ENCODE measurements around the gene SCARF2. TPM values are rescaled to one million over a fixed set of nuclear protein-coding genes. Genes with fewer than 3 reads are reported as not detected.
"Not testable (repeated sequence)": the region's sequence is repeated elsewhere in the genome, so short reads cannot be mapped to it uniquely, and the experiment has no call there.

The SCARF2 gene
- total RNA-seq, 3 donors from 2014 or later: 1.2 to 8.7 (median 3.0) TPM

- TF ChIP-seq, protein P1, sequence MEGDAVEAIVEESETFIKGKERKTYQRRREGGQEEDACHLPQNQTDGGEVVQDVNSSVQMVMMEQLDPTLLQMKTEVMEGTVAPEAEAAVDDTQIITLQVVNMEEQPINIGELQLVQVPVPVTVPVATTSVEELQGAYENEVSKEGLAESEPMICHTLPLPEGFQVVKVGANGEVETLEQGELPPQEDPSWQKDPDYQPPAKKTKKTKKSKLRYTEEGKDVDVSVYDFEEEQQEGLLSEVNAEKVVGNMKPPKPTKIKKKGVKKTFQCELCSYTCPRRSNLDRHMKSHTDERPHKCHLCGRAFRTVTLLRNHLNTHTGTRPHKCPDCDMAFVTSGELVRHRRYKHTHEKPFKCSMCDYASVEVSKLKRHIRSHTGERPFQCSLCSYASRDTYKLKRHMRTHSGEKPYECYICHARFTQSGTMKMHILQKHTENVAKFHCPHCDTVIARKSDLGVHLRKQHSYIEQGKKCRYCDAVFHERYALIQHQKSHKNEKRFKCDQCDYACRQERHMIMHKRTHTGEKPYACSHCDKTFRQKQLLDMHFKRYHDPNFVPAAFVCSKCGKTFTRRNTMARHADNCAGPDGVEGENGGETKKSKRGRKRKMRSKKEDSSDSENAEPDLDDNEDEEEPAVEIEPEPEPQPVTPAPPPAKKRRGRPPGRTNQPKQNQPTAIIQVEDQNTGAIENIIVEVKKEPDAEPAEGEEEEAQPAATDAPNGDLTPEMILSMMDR (IDR thresholded peaks at IDR 0.05): no peak
- Histone ChIP-seq H3K9me3 (no peaks in the 10 kb centered on the region), H3K4me1 (ENCODE audit: low read depth) (no peaks in the 10 kb centered on the region), H3K36me3 (ENCODE audit: low read depth) (no peaks in the 10 kb centered on the region), H3K4me3 (no peak overlapping the region)
- ATAC-seq: no peak
- intact Hi-C loops (cut with DNase I, micrococcal nuclease): no loop called here
- DNase-seq: no peak
Measured at GRCh38 chr22:20380486-20380885, 57.1 kb downstream of the SCARF2 start.

GRCh38 chr22:20378684-20379083 lies 58.9 kb downstream of the SCARF2 start:
- intact Hi-C loops (cut with DNase I, micrococcal nuclease); H3K9me3 ChIP-seq; ATAC-seq; DNase-seq; H3K4me1 ChIP-seq (ENCODE audit: low read depth); H3K36me3 ChIP-seq (ENCODE audit: low read depth); H3K4me3 ChIP-seq: not testable (repeated sequence)

DNA sequence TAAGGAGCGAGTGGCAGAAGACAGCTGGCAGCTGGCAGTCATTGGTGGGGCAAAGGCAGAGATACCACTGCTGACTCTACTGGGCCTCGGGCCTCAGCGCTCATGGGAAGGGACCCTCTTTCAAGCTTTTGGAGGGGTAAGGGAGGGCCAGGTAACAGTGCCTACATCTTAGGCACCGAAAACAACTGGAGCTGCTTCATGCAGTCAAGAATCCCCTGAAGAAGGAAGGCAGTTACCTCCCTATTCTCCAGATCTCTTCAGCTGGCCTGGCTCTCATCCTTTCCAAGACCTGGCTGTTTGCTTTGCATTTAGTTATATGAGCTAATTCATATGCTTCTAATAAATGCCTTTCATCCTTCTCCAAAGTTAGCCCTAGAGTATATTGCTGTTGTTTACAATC lies 59.5 kb downstream of the SCARF2 start:
- no peaks in the 10 kb centered on the region for H3K4me1 ChIP-seq (ENCODE audit: low read depth)
- H3K4me3 ChIP-seq: no peak overlapping the region
- TF ChIP-seq, protein P1 (IDR thresholded peaks at IDR 0.05): no peak
- no peaks in the 10 kb centered on the region for H3K9me3 ChIP-seq
- intact Hi-C loops (cut with DNase I, micrococcal nuclease): no loop called here
- no peaks in the 10 kb centered on the region for H3K36me3 ChIP-seq (ENCODE audit: low read depth)
- ATAC-seq: no peak
- no peak for DNase-seq

DNA sequence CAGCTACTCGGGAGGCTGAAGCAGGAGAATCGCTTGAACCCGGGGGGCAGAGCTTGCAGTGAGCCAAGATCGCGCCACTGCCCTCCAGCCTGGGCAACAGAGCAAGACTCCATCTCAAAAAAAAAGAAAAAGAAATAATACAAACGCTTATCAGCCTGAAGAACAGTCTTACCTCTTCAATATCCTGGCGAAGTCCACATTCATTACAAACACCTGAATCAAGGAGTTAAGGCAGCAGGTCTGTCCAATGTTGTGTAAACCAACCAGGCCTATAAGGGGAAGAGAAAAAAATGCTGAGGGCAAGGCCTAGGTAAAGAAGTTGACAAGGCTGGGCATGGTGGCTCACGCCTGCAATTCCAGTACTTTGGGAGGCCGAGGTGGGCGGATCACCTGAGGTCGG lies 60.6 kb downstream of the SCARF2 start:
- ATAC-seq; H3K9me3 ChIP-seq; H3K4me1 ChIP-seq (ENCODE audit: low read depth); intact Hi-C loops (cut with DNase I, micrococcal nuclease); H3K4me3 ChIP-seq; H3K36me3 ChIP-seq (ENCODE audit: low read depth); DNase-seq: not testable (repeated sequence)

DNA sequence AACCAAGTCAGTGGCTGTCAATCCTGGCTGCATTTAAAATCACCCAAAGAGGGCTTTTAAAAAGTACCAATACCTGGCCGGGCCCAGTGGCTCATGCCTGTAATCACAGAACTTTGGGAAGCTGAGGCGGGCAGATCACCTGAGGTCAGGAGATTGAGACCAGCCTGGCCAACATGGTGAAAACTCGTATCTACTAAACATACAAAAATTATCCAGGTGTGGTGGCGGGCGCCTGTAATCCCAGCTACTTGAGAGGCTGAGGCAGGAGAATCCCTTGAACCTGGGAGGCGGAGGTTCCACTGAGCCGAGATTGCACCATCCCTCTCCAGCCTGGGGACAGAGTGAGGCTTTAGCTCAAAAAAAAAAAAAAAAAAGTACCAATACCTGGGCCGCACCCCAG lies 61.3 kb downstream of the SCARF2 start:
- not testable (repeated sequence) for DNase-seq; H3K36me3 ChIP-seq (ENCODE audit: low read depth)

More for the DNA sequence above, 61.3 kb downstream of the SCARF2 start:
- H3K4me3 ChIP-seq; intact Hi-C loops (cut with DNase I, micrococcal nuclease); H3K4me1 ChIP-seq (ENCODE audit: low read depth); ATAC-seq; H3K9me3 ChIP-seq: not testable (repeated sequence)

Other genes starting within 250 kb of the SCARF2 start
- 1 to 10 TPM; 1.6 to 3.5 (median 2.5) TPM for gene RTN4R, start 169.5 kb downstream of the SCARF2 start, total RNA-seq
- gene DGCR6L, start 117.8 kb downstream of the SCARF2 start, total RNA-seq: 10 to 100 TPM; 24.8 to 33.9 (median 27.5) TPM
- 10 to 100 TPM in 1 of 3 donors, 1 to 10 TPM in 2; 4.2 to 14.4 (median 4.8) TPM for gene ZNF74, start 43.7 kb downstream of the SCARF2 start, total RNA-seq
- 10 to 100 TPM in 2 of 3 donors, 1 to 10 TPM in 1; 9.5 to 24.1 (median 14.7) TPM for gene KLHL22, start 58.0 kb upstream of the SCARF2 start, total RNA-seq
- 100 to 1,000 TPM in 2 of 3 donors, 10 to 100 TPM in 1; 99.9 to 125 (median 114) TPM for gene MED15, start 69.8 kb upstream of the SCARF2 start, total RNA-seq

Measured in mucosa of descending colon (tissue), 3 donors.